ENCODE data around the gene INHBE. TPM values are rescaled to one million over a fixed set of nuclear protein-coding genes. Genes with fewer than 3 reads are reported as not detected.

The INHBE gene
- total RNA-seq, 4 donors from 2014 or later, result not detected

- TF ChIP-seq, protein P1, sequence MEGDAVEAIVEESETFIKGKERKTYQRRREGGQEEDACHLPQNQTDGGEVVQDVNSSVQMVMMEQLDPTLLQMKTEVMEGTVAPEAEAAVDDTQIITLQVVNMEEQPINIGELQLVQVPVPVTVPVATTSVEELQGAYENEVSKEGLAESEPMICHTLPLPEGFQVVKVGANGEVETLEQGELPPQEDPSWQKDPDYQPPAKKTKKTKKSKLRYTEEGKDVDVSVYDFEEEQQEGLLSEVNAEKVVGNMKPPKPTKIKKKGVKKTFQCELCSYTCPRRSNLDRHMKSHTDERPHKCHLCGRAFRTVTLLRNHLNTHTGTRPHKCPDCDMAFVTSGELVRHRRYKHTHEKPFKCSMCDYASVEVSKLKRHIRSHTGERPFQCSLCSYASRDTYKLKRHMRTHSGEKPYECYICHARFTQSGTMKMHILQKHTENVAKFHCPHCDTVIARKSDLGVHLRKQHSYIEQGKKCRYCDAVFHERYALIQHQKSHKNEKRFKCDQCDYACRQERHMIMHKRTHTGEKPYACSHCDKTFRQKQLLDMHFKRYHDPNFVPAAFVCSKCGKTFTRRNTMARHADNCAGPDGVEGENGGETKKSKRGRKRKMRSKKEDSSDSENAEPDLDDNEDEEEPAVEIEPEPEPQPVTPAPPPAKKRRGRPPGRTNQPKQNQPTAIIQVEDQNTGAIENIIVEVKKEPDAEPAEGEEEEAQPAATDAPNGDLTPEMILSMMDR (IDR thresholded peaks at IDR 0.05; ENCODE audit: low read depth), result no peak
Measured at GRCh38 chr12:57455374-57456144, 452 bp downstream of the INHBE start.

GRCh38 chr12:57456145-57456700 lies 1.1 kb downstream of the INHBE start:
- TF ChIP-seq, protein P1 (IDR thresholded peaks at IDR 0.05; ENCODE audit: low read depth), result no peak

DNA sequence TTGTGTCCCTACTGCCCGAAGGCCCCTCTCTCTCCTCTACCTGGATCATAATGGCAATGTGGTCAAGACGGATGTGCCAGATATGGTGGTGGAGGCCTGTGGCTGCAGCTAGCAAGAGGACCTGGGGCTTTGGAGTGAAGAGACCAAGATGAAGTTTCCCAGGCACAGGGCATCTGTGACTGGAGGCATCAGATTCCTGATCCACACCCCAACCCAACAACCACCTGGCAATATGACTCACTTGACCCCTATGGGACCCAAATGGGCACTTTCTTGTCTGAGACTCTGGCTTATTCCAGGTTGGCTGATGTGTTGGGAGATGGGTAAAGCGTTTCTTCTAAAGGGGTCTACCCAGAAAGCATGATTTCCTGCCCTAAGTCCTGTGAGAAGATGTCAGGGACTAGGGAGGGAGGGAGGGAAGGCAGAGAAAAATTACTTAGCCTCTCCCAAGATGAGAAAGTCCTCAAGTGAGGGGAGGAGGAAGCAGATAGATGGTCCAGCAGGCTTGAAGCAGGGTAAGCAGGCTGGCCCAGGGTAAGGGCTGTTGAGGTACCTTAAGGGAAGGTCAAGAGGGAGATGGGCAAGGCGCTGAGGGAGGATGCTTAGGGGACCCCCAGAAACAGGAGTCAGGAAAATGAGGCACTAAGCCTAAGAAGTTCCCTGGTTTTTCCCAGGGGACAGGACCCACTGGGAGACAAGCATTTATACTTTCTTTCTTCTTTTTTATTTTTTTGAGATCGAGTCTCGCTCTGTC lies 1.8 kb downstream of the INHBE start:
- TF ChIP-seq, protein P1 (IDR thresholded peaks at IDR 0.05; ENCODE audit: low read depth), result no peak

DNA sequence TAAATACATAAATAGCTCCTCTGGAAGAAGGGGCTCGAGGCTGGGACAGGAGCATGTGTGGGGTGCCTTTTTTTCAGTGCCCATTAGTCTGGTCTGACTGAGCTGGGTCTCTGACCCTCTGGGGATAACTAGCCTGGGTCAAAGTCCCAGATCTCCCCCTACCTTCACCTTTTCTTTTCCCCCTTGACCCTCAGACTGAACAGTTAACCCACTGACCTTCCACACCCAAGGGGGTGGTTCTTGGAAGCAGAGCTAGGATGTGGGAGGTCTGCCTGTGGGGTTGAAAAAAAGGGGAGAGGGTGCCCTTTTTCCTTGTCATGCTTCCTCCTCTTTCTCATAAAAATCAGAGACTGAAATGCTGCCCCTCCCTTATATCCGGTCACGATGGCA lies 3.6 kb downstream of the INHBE start:
- TF ChIP-seq, protein P1 (IDR thresholded peaks at IDR 0.05; ENCODE audit: low read depth), result no peak

GRCh38 chr12:57459055-57459749 lies 4.1 kb downstream of the INHBE start:
- TF ChIP-seq, protein P1 (IDR thresholded peaks at IDR 0.05; ENCODE audit: low read depth), result no peak

DNA sequence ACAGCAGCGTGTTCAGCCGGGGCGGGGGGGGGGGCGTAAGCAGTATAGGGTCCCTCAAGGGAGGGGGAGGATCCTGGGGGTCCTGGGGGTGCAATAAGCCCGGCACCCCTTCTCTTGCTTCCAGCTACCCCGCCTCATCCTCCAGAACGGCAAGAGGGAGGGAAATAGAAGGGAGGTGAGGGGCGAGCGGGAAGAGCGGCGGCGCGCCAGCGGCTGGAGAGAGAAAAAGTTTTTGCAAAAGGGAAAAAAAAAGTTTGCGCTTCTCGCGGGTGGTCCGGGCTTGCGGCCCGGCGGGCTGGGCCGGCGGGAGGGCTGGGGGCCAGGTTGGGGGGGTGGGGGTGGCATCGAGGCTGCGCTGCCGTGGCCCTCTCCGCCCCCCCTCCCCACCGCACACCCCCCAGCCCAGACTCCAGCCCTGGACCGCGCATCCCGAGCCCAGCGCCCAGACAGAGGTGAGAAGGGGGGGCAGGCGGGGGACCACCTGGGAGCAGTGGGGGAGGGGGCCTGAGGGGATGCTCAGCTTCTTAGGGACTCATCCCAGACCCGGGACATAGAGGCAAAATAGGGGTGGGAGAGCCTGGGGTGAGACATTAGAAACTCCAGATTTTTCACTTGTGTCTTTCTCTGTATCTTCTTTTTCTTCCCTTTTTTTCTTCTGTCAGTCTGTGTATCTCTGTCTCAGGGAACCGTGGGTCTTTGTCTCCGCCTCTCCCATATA lies 4.8 kb downstream of the INHBE start, which contains the start of gene GLI1:
TSS of gene GLI1 (plus strand) at position 36 of the 718 bp plus-strand sequence. CDS start 3,907 bp downstream, outside the sequence.
- TF ChIP-seq, protein P1 (IDR thresholded peaks at IDR 0.05; ENCODE audit: low read depth), result no peak

All from subcutaneous adipose tissue (tissue), 4 donors.